ENCODE data around the gene RFX4.

RFX4 gene

GRCh38 chr12:106696681-106697417 is 114.0 kb downstream of the RFX4 start:
- TF ChIP-seq, protein P1, sequence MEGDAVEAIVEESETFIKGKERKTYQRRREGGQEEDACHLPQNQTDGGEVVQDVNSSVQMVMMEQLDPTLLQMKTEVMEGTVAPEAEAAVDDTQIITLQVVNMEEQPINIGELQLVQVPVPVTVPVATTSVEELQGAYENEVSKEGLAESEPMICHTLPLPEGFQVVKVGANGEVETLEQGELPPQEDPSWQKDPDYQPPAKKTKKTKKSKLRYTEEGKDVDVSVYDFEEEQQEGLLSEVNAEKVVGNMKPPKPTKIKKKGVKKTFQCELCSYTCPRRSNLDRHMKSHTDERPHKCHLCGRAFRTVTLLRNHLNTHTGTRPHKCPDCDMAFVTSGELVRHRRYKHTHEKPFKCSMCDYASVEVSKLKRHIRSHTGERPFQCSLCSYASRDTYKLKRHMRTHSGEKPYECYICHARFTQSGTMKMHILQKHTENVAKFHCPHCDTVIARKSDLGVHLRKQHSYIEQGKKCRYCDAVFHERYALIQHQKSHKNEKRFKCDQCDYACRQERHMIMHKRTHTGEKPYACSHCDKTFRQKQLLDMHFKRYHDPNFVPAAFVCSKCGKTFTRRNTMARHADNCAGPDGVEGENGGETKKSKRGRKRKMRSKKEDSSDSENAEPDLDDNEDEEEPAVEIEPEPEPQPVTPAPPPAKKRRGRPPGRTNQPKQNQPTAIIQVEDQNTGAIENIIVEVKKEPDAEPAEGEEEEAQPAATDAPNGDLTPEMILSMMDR (conservative IDR thresholded peaks at IDR 0.05; ENCODE audit: low read depth, low read length): no peak
- no peak overlapping the region for H3K4me3 ChIP-seq (ENCODE audit: low read depth, low read length)
- DNase-seq (ENCODE audit: low read depth): no peak

- TF ChIP-seq, protein P1 (conservative IDR thresholded peaks at IDR 0.05; ENCODE audit: low read depth, low read length): no peak
- DNase-seq (ENCODE audit: low read depth): no peak
- H3K4me3 ChIP-seq (ENCODE audit: low read depth, low read length): no peak overlapping the region
Measured at GRCh38 chr12:106704081-106704480, 121.3 kb downstream of the RFX4 start.

GRCh38 chr12:106705971-106706370 is 123.2 kb downstream of the RFX4 start:
- no peak for DNase-seq (ENCODE audit: low read depth)
- TF ChIP-seq, protein P1 (conservative IDR thresholded peaks at IDR 0.05; ENCODE audit: low read depth, low read length): no peak

GRCh38 chr12:106709068-106709511 is 126.3 kb downstream of the RFX4 start:
- TF ChIP-seq, protein P1 (conservative IDR thresholded peaks at IDR 0.05; ENCODE audit: low read depth, low read length): no peak
- no peak overlapping the region for H3K4me3 ChIP-seq (ENCODE audit: low read depth, low read length)
- DNase-seq (ENCODE audit: low read depth): no peak

More at GRCh38 chr12:106705971-106706370, 123.2 kb downstream of the RFX4 start:
- H3K4me3 ChIP-seq (ENCODE audit: low read depth, low read length): no peak overlapping the region

DNA sequence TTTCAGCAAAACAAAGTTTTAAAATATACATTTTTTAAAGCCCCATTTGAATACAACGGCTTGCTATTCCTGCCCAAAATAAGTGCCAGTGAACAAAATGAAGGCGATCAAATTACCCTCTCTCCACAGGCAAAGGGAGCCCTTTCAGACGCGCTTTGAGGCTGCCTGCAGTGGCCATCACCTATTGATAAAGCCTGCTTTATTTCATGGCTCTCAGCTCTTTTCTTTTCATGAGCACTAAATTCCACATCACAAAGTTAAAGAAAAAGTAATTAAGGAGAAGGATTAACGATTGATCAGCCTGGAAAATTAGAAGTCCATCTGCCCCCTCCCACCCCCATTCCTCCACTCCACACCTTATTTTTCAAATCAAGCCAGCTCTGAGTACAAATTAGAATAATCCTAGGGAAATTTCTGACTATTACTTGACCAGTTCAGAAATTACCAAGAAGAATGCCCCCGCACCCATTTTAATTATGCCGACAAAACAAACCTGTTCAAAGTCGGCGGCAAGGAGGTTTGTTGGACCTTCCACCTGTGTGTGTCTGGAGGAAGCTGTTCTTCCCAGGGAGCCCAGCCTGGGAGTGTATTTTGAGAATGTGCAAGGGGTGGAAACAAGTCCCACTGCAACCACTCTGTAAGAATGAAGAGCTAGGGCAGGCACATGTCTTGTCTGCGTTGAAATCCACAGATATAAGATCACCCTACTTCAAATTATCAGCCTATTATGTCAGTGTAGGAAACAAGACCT is 127.5 kb downstream of the RFX4 start:
- H3K4me3 ChIP-seq (ENCODE audit: low read depth, low read length): no peak overlapping the region
- TF ChIP-seq, protein P1 (conservative IDR thresholded peaks at IDR 0.05; ENCODE audit: low read depth, low read length): no peak
- no peak for DNase-seq (ENCODE audit: low read depth)

- H3K4me3 ChIP-seq (ENCODE audit: low read depth, low read length): no peak overlapping the region
- no peak for DNase-seq (ENCODE audit: low read depth)
- TF ChIP-seq, protein P1 (conservative IDR thresholded peaks at IDR 0.05; ENCODE audit: low read depth, low read length): no peak
Measured at GRCh38 chr12:106711316-106711715, 128.5 kb downstream of the RFX4 start.
